ENCODE data around the gene MBOAT1.

- no peak for TF ChIP-seq CTCF (IDR thresholded peaks at IDR 0.05)
- no peak for TF ChIP-seq ZFX (IDR thresholded peaks at IDR 0.05; ENCODE audit: borderline replicate concordance)
These were observed 5.2 kb downstream of the MBOAT1 start for GRCh38 chr6:20207088-20207418.

Data from 22Rv1 (cell line).